Measurements from ENCODE around the gene KLF3. TPM values are rescaled to one million over a fixed set of nuclear protein-coding genes. Genes with fewer than 3 reads are reported as not detected.
A peak's percentile ranks its signal among the peaks of the same experiment; 100 is the strongest.

Gene KLF3
- total RNA-seq, 1 experiment from 2014 or later, result 29.0 TPM

- H3K27ac ChIP-seq (ENCODE audit: insufficient read length, low read depth, low read length), result no peak overlapping the region
These were observed 6.3 kb downstream of the KLF3 start for GRCh38 chr4:38670109-38670901.

More at GRCh38 chr4:38670109-38670901, 6.3 kb downstream of the KLF3 start:
- H2AFZ ChIP-seq (ENCODE audit: low read length), result no peak overlapping the region
- H3K4me3 Mint-ChIP-seq, result peak overlapping the region in 1 of 2 experiments; percentile 50; a peak in 3 of 5 replicates
- H3K4ac ChIP-seq (ENCODE audit: low read depth, low read length), result no peak overlapping the region
- H3K27me3 ChIP-seq (ENCODE audit: insufficient read depth, low read length), result no peaks in the 10 kb centered on the region; the same call in 1 of the 2 replicates
- TF ChIP-seq, protein P1, sequence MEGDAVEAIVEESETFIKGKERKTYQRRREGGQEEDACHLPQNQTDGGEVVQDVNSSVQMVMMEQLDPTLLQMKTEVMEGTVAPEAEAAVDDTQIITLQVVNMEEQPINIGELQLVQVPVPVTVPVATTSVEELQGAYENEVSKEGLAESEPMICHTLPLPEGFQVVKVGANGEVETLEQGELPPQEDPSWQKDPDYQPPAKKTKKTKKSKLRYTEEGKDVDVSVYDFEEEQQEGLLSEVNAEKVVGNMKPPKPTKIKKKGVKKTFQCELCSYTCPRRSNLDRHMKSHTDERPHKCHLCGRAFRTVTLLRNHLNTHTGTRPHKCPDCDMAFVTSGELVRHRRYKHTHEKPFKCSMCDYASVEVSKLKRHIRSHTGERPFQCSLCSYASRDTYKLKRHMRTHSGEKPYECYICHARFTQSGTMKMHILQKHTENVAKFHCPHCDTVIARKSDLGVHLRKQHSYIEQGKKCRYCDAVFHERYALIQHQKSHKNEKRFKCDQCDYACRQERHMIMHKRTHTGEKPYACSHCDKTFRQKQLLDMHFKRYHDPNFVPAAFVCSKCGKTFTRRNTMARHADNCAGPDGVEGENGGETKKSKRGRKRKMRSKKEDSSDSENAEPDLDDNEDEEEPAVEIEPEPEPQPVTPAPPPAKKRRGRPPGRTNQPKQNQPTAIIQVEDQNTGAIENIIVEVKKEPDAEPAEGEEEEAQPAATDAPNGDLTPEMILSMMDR (conservative IDR thresholded peaks at IDR 0.05), result 0 out of 3 replicates have a peak, but pooled peaks have one; percentile 25
- no peak overlapping the region for H2BK15ac ChIP-seq (ENCODE audit: low read depth, low read length)
- H3K56ac ChIP-seq (ENCODE audit: insufficient read length, low read depth, low read length), result no peak overlapping the region
- no peaks in the 10 kb centered on the region for H3K23me2 ChIP-seq (ENCODE audit: insufficient read length, low read depth, low read length, poor library complexity, severe bottlenecking)
- peaks cover 19% of the 10 kb centered on the region for H3K4me1 ChIP-seq (ENCODE audit: insufficient read depth, low read length)
- no peaks in the 10 kb centered on the region for H3K27me3 Mint-ChIP-seq (ENCODE audit: low read depth)
- peaks cover 87 to 97% of the 10 kb centered on the region in 2 experiments for H3K4me1 Mint-ChIP-seq
- H3K79me2 ChIP-seq (ENCODE audit: insufficient read depth, low read length), result peaks cover 19% of the 10 kb centered on the region; the same call in 1 of the 2 replicates
- H3K18ac ChIP-seq (ENCODE audit: insufficient read length, low read depth, low read length), result no peak overlapping the region
- H3K27ac Mint-ChIP-seq, result peak overlapping the region; percentile 18 to 82 (median 80); a peak in 6 of 7 replicates
- H3K14ac ChIP-seq (ENCODE audit: insufficient read depth, low read length), result no peak overlapping the region
- H3K23ac ChIP-seq (ENCODE audit: insufficient read length, low read depth, low read length), result no peak overlapping the region
- H2BK120ac ChIP-seq (ENCODE audit: low read depth, low read length, poor library complexity, severe bottlenecking), result no peak overlapping the region
- H4K20me1 ChIP-seq (ENCODE audit: control insufficient read depth, insufficient read depth, insufficient read length), result no peaks in the 10 kb centered on the region
- no peaks in the 10 kb centered on the region for H3K9me3 Mint-ChIP-seq
- WGBS (ENCODE audit: extremely low coverage, insufficient read length, low lambda C conversion rate), result no CpG with 5 or more reads among the region's 6 CpGs
- no peak overlapping the region for H2BK12ac ChIP-seq (ENCODE audit: insufficient read length, low read depth, low read length)
- peaks cover 0 to 2% (median 0%) of the 10 kb centered on the region in 3 experiments; a peak in 4 of 7 replicates for H3K36me3 Mint-ChIP-seq (ENCODE audit: insufficient read depth in 1 of 3, low read depth in 3 of 3)
- no peak overlapping the region for H4K91ac ChIP-seq (ENCODE audit: insufficient read length, low read depth, low read length)
- peaks cover 6% of the 10 kb centered on the region for H3K79me1 ChIP-seq (ENCODE audit: insufficient read depth, low read depth, low read length, poor library complexity, severe bottlenecking)
- no peak overlapping the region for H3K4me2 ChIP-seq (ENCODE audit: insufficient read depth, insufficient read length, low read length)
- no peak overlapping the region for H2BK5ac ChIP-seq (ENCODE audit: insufficient read length, low read length)
- no peak overlapping the region for H3T11ph ChIP-seq (ENCODE audit: low read length)
- H3K9me3 ChIP-seq (ENCODE audit: control insufficient read depth, low read depth, low read length), result no peaks in the 10 kb centered on the region
- H4K5ac ChIP-seq (ENCODE audit: insufficient read length, low read depth, low read length), result no peak overlapping the region
- no peak overlapping the region for H2AK5ac ChIP-seq (ENCODE audit: insufficient read length, low read length)
- no peak overlapping the region for H4K8ac ChIP-seq (replicated peaks; ENCODE audit: insufficient read length, low read depth, low read length)
- peak; percentile 42 for DNase-seq
- peak overlapping the region; percentile 46 for H2BK20ac ChIP-seq (ENCODE audit: low read depth, low read length, poor library complexity, severe bottlenecking)
- no peak overlapping the region for H3K9ac ChIP-seq (ENCODE audit: extremely low read depth, insufficient read length, low read length)
